Omental fat pad (tissue), 4 donors: ENCODE data around the gene IGSF9. TPM values are rescaled to one million over a fixed set of nuclear protein-coding genes. Genes with fewer than 3 reads are reported as not detected.

Experiments
- ATAC-seq: fragments of 150-250 bp; one replicate; pipeline ENCODE4 v1.9.1; 2016; ENCODE audit warnings: mild to moderate bottlenecking, moderate library complexity; ENCODE audit not compliant: low FRiP score
- DNase-seq: peaks from one replicate; pipeline ENCODE4 v3.0.0-alpha.2; 2019; ENCODE audit warnings: low spot score
- total RNA-seq, 4 donors: library from RNA; depleted of rRNA; stranded (reverse); fragments of >200 nt; gene quantifications; one replicate each; pipeline ENCODE4 v1.1.0, GENCODE V29; 2016
- TF ChIP-seq, protein P1 (sequence below), 3 donors: fragments of 450-650 bp; IDR thresholded peaks; one replicate each; pipeline ENCODE4 v1.5.1; 2016 to 2017; ENCODE audit warnings: antibody characterized with exemption in 3 of 3, mild to moderate bottlenecking in 3 of 3, moderate library complexity in 2 of 3

IGSF9 gene
- total RNA-seq, 4 donors from 2014 or later, result 4.3 to 11.0 (median 9.4) TPM; not detected in 1

- DNase-seq (no peak), ATAC-seq (no peak)
- TF ChIP-seq, protein P1, sequence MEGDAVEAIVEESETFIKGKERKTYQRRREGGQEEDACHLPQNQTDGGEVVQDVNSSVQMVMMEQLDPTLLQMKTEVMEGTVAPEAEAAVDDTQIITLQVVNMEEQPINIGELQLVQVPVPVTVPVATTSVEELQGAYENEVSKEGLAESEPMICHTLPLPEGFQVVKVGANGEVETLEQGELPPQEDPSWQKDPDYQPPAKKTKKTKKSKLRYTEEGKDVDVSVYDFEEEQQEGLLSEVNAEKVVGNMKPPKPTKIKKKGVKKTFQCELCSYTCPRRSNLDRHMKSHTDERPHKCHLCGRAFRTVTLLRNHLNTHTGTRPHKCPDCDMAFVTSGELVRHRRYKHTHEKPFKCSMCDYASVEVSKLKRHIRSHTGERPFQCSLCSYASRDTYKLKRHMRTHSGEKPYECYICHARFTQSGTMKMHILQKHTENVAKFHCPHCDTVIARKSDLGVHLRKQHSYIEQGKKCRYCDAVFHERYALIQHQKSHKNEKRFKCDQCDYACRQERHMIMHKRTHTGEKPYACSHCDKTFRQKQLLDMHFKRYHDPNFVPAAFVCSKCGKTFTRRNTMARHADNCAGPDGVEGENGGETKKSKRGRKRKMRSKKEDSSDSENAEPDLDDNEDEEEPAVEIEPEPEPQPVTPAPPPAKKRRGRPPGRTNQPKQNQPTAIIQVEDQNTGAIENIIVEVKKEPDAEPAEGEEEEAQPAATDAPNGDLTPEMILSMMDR (IDR thresholded peaks at IDR 0.05), result no peak
Observed at GRCh38 chr1:159949981-159950381, 4.6 kb upstream of the IGSF9 start.

- DNase-seq, result no peak
Observed at GRCh38 chr1:159949123-159949522, 3.7 kb upstream of the IGSF9 start.

DNA sequence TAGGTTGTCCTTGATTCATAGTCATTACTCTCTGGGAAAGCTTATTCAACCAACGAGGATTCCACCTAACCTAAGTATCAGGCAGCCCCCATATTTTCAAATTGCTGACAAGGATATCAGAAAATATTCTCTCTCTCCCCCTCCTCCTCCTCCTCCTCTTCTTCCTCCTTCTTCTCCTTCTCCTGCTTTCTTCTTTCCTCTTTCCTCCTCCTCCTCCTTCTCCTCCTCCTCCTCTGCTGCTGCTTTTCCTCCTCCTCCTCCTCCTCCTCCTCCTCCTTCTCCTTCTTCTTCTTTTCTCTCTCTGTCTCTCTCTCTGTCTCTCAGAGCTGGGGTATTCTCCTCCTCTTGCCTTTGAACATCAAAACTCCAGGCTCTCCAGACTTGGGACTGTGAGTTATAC is 2.5 kb upstream of the IGSF9 start:
- ATAC-seq (no peak), DNase-seq (no peak)
- TF ChIP-seq, protein P1 (IDR thresholded peaks at IDR 0.05), result no peak

More at GRCh38 chr1:159949123-159949522, 3.7 kb upstream of the IGSF9 start:
- TF ChIP-seq, protein P1 (IDR thresholded peaks at IDR 0.05), result no peak
- no peak for ATAC-seq

DNA sequence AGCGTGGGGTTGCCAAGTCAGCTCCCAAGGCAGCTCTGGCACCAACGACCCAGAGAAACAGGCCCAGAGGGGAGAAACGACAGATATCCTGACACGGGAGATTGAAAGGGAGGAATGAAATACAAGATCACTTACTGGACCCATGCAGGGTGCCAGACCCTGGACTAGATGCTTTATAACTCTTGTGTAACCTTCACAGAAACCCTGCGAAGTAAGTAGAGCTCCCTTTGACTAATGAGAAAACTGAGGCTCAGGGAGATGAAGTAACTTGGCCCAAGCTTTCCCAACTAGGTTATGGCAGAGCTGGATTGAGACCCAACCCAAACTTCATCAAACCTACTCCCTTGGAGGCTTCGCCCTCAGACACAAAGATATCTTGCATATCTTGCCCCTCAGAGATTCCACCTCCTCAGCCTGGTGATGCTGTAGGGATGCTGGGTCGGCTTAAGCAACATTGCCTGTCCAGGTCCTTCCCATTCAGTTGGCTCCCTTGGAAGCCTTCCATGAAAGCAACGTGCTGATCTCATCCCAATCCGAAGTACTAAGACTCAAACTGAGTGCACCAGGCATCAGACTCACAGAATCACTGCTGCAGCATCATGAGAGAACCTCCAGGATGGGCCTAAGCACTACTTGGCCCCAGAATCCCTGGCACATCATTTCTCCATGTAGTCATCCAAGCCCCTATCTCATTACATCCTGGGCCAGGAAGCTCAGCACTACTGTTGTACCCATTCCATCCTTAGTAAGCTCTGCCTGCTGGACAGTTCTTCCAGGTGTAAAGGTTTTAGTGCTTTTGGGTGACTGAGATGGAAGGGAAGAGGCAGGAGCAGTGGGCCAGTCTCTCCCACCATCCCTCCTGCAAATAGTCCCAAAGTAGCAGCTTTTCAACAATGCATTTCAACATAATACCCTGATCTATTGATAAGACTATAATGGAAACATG is 1.1 kb upstream of the IGSF9 start:
- no peak for DNase-seq
- ATAC-seq, result peak; percentile 53
- TF ChIP-seq, protein P1 (IDR thresholded peaks at IDR 0.05), result no peak

DNA sequence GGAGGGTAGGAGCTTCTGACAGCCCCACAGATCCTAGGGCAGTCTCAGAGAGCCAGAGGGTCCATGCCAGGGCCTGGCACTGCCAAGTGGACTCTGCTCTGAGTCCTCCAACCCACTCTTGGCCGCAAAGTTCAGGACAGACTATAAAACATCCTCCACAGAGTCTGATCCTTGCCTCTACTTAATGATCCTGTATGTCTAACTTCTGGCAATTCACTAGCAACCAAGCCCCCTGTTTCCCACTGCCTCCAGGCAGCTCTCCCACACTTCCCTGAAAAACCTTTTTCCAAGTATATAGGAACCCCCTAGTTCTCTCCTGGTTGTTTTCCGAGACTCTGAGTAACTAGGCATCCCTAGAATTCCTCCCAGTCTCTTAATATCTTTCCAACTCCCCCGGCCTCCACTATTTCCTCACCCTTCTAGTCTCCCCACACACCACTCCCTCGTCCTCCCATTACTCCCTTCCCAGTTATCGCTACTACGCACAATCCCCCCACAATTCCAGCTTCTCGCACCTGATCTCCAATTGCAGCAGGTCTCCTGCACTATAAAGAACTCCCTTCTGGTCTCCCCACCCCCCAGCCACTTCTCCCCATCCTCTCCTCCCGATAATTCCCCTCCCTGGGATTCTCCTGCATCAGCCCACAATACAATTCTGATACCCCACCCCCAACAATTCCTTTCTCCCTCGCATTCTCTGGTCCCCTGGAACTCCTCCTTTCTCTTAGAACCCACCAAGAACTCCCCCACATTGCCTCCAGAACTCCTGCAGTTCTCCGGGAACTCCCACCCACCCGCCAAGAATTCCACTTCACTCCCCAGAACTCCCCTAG is 574 bp downstream of the IGSF9 start:
- DNase-seq, result no peak
- TF ChIP-seq, protein P1 (IDR thresholded peaks at IDR 0.05), result no peak
- ATAC-seq, result peak; percentile 70

DNA sequence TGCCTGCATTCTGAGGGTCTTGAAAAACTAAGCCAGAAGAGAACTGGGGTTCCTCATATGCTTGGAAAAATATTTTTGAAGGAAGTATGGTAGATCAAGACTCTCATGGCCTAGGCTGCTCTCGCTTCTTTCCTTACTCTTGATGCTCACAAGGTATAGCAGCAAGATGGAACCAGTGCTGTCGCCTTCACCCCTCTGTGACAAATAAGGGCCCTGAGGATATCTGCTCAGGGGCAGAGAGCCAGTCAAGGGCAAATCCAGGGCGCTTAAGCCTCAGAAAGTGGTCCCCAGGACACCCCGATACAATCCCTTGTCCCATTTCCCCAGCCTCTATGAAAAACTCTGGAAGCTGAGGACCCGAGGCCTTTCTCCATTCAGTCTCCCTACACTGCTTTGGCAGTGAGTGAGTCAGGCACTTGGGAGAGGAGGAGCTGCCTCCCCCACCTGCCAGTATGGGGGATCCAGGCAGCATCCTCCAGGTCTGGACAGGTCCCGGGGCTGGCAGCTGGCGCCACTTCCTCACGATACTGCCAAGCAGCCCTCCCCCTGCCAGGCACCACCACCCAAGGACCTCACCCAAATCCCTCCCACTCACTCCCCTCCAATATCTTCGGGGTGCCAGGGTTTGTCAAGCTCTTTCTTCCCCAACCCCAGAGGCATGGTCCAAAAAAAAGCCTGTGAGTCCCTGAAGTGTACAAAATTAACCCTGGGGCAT is 1.3 kb downstream of the IGSF9 start:
- no peak for DNase-seq
- TF ChIP-seq, protein P1 (IDR thresholded peaks at IDR 0.05), result no peak
- ATAC-seq, result peak; percentile 58
